Stimulated activated CD8-positive, alpha-beta memory T cell treated with anti-CD3 and anti-CD28 coated beads, Interleukin-7, amount 100 ng/mL, for 24 hours (primary cell): ENCODE measurements around the gene RABEP1.
"Not testable (repeated sequence)": the region's sequence is repeated elsewhere in the genome, so short reads cannot be mapped to it uniquely, and the experiment has no call there.

ENCODE experiments used
- DNase-seq: peaks from one replicate; pipeline ENCODE4 v3.0.0-alpha.2; 2020; ENCODE audit warnings: low read depth

RABEP1 gene

DNA sequence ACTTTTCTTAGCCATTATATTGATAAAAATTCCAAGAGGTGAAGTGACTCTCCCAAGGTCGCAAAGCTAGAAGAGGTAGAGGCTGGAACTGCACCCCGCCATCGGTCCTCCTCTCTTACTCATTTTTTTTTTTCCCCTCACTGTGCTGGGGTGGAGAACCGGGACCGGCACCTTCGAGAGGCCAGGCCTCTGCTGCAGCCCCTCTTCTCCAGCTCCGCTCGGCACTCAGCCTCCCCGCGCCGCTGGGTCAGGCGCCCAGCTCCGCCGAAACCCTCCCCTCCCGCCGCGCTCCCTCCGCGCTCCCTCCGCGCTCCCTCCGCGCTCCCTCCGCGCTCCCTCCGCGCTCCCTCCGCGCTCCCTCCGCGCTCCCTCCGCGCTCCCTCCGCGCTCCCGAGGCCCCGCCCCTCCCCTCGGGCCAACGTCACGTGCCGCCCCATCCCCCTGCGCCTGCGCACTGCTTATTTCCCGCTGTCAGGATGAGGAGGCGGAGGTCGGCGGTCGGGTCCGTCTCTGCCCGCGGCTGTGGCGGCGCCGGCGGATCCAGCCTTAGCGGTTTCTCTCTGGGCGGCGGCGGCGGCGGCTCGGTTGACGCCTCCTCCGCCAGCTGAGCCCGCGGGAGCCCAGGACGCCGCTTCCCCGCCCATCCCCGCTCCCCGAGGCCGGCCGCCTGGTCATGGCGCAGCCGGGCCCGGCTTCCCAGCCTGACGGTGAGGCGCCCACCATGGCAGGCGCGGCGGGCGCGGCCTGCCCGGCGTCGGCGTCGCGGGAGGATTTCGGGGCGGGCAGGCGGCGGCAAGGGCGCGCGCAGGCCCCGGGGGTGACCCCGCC lies at the start of gene RABEP1:
Gene RABEP1 (plus strand): TSS at position 471 of the 828 bp plus-strand sequence. CDS start 203 bp downstream, at position 674.
- DNase-seq, result peak; percentile 86

DNA sequence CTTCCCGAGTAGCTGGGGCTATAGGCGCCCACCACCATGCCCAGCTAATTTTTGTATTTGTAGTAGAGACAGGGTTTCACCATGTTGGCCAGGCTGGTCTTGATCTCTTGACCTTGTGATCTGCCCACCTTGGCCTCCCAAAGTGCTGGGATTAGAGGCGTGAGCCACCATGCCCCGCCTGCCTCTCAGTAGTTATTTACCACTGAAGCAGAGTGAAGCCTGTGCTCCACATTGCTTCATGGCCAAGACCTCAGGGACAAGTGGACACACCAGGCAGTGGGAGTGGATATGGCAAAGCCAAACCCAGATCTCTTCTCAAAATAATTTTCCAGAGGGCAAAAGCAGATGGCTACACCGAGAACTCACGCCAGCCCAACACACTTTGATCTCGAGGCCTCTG lies 48.6 kb upstream of the RABEP1 start:
- DNase-seq, result not testable (repeated sequence)

- DNase-seq, result no peak
Measured at GRCh38 chr17:5234645-5235576, 47.2 kb upstream of the RABEP1 start, which contains the start of gene SCIMP. Gene SCIMP, minus strand, starts transcription at chr17:5234860. Its CDS starts 105 bp downstream, at chr17:5234755.

- no peak for DNase-seq
Measured at GRCh38 chr17:5236938-5237540, 45.0 kb upstream of the RABEP1 start.

DNA sequence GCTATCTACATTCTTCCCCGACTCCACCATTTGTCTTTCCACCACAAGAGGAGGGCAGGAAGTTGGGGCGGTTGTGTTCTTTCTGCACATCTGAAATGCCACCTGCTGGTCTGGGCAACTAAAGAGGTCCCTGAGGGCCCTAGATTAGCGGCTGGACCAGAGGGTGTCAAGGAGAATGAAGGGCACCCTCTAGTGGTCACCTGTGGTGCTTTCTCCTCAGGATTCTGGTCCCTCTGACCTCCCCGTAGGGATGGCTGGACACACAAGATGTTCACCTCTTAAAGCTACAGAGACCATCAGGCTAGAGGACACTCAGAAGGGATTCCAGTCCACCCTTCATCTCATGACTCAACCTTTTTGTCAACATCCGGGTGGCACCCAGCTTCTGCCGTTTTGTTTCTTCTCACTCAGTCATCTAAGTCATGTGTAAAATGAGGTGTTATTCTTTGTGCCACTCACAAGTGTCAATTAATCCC lies 44.5 kb upstream of the RABEP1 start:
- peak; percentile 17 for DNase-seq

GRCh38 chr17:5238333-5238732 lies 43.8 kb upstream of the RABEP1 start:
- no peak for DNase-seq

- DNase-seq, result not testable (repeated sequence)
Measured at GRCh38 chr17:5239769-5240168, 42.3 kb upstream of the RABEP1 start.

GRCh38 chr17:5241861-5242671 lies 40.0 kb upstream of the RABEP1 start:
- DNase-seq, result no peak

DNA sequence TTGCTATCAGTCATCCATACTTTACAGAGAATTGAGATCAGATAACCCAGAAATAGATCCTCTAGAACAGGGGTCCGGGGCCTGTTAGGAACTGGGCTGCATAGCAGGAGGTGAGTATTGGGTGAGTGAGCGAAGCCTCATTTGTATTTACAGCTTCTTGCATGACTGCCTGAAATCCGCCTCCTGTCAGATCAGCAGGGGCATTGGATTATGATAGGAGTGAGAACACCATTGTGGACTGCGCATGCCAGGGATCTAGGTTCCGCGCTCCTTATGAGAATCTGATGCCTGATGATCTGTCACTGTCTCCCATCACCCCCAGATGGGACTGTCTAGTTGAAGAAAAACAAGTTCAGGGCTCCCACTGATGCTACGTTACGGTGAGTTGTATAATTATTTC lies 34.5 kb upstream of the RABEP1 start:
- no peak for DNase-seq

DNA sequence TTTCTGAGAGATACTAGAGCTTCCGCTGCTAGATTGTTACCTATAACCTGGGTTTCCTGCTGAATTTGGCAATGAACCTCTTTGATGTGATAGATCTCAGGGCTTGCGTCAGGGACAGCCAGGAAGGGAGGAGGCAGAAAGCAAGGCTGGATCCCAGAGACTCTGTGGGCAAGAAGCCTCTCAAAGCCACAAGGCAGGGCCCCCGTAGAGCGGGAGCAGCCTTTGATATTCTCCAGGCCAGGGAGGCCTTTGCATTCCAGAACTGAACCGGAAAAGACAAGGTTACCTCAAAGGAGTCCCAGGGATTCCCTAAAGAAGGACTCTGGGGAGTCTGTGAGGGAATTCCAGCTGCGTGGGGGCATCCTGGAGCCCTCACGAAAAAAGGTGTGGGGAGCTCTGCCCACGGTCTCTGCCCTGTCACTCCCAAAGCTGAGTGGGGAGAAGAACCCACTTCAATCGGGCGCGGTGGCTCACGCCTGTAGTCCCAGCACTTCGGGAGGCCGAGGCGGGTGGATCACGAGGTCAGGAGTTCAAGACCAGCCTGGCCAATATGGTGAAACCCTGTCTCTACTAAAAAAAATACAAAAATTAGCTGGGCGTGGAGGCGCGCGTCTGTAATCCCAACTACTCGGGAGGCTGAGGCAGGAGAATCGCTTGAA lies 33.1 kb upstream of the RABEP1 start:
- no peak for DNase-seq

GRCh38 chr17:5249615-5250014 lies 32.5 kb upstream of the RABEP1 start:
- peak; percentile 22 for DNase-seq

DNA sequence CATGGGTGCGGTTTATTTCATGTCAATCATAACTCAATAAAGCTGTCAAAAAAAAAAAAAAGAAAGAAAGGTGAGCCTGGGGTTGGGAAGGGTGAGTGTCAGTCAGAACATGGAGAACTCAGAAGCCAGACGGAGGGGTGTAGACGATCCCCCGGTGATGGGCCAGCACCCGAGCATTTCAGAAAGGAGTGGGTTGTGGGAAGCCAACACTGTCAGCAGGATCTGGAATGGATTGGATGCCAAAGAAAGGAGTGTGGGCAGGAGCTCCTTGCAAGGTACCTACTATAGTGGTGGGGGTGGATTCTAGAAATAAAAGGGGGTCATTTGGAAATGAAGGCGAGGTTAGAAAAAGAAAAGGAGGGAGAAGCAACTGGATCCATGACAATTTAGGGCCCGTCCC lies 27.7 kb upstream of the RABEP1 start:
- no peak for DNase-seq

- DNase-seq, result no peak
Measured at GRCh38 chr17:5254903-5255521, 27.1 kb upstream of the RABEP1 start.

- no peak for DNase-seq
Measured at GRCh38 chr17:5257124-5257523, 25.0 kb upstream of the RABEP1 start.

GRCh38 chr17:5260542-5260941 lies 21.5 kb upstream of the RABEP1 start:
- no peak for DNase-seq

DNA sequence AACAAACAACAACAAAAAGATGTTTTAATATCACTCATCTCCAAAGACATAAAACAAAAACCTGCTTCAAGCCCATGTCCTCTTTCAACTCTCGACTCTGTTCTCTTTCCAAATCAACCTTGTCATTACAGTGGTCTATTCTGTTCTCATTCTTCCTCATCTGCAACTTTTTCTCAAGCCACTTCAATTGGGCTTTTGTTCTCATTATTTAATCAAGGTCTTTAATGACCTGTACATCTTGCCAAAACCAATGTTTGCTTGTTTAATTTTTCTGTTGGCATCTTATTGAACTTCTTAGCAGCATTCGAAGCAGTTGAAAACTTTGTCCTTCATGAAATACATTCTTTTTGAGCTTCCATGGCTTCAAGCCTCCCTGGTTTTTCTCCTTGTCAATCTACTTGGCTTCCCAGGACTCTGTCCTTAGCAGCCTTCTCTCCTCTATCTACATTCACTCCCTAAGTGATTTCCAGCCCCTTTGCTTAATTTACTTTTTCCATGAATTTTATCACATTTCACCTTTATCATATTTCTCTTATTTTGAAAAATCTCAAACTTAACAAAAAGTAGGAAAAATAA lies 19.6 kb upstream of the RABEP1 start:
- no peak for DNase-seq

DNA sequence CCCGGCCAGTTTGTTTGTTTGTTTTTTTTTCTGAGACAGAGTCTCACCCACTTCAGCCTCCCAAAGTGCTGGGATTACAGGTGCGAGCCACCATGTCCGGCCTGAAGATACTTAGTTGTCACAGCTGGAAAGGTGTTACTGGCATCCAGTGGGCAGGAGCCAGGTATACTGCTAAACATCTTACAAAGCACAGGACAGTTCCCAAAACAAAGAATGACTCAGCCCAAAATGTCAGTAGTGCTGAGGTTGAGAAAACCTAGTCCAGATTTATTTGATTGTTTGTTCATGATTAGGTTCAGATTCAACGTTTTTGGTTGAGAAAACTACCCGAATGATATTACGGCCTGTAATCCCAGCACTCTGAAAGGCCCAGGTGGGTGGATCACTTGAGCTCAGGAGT lies 18.6 kb upstream of the RABEP1 start:
- DNase-seq, result no peak

DNA sequence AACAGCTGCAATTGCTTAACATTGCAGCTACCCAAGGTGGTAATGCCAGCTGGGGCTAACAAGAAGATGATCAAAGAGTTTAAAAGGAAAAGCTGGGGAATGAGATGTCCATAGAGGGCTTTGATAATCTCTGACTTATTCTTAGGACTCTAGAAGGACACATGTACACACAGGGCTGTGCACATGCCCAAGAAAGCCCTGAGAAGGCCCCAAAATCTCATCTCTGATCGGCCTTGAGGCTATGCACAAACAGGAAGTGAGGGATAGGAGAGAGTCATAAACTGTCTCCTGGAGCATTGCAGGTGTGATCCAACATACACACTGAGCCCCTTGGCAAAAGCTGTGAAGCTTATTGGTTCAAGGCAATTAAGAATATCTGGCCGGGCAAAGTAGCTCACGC lies 17.2 kb upstream of the RABEP1 start:
- no peak for DNase-seq

- no peak for DNase-seq
Measured at GRCh38 chr17:5269241-5269960, 12.7 kb upstream of the RABEP1 start.
